COLO829 (cell line): ENCODE results near the gene TMTC1.
A peak's percentile ranks its signal among the peaks of the same experiment; 100 is the strongest.

ENCODE experiments used
- DNase-seq: peaks from one replicate; pipeline ENCODE4 v3.0.0; 2012; ENCODE audit warnings: low spot score

Gene TMTC1

DNA sequence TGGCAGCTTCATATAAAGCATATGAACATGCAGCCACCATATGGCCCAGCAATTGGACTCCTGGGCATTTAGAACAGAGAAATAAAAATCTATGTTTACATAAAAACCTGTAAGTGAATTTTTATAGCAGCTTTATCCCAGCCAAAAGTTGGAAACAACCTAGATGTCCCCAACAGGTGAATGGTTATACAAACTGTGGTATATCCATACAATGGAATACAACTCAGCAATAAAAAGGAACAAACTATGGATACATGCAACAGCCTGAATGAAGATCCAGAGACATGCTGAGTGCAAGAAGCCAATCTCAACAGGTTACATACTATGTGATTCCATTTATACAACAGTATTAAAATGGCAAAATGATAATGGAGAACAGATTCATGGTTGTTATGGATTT is 3.7 kb downstream of the TMTC1 start:
- no peak for DNase-seq

DNA sequence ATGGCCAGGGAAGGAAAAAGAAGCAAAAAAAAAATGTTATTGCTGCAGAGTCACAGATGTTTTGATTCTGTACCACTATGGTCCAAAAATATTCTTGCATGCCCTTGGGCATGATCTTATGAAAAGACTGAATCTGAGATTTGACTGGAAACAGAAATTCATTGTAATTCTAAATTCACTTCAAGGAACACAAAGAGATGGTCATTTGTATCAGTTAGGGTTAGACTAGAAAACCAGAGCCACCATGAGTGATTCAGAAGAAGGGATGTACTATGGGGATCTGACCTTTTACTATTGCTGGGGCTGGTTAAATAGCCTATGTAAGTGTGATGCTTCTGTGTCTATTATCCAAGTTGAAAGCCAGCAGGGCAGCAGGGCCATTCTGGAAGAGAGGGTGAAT is 5.2 kb downstream of the TMTC1 start:
- DNase-seq = no peak

DNA sequence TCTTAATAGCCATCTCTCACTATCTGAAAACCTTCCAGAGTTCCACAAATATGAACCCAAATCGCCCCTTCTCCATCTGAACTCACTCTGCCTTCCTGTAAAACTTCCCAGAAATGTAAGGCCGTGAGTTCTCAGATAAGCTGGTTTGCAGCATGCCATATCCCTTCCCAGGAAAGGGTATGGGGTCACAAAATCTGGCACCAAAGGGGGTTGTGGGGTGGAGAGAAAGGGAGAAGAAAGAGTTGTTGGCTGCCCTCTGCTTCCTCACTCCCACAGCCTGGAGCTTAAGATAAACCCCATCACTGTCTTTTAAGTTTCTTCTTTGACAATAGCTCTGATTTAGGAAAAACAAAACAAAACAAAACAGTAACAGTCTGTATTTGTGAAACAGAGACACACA is 10.7 kb downstream of the TMTC1 start:
- no peak for DNase-seq

DNA sequence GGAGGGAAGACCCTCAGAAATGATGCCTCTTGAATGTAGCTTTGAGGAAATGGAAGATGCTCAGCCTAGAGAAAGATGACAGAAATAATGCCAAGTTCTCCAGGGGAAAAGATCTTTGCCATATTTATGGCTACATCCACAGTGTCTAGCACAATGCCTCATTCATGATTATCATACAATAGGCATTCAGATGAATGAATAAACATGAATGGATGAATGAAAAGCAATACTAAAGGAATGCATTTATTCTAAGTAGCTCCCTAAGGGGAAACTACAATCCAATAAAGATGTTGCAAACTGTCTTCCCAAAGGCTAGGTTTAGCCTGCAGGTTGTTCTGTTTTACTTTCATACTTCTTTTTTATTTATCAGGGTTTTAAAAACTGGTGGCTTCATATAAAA is 12.0 kb downstream of the TMTC1 start:
- peak; percentile 39 for DNase-seq

DNA sequence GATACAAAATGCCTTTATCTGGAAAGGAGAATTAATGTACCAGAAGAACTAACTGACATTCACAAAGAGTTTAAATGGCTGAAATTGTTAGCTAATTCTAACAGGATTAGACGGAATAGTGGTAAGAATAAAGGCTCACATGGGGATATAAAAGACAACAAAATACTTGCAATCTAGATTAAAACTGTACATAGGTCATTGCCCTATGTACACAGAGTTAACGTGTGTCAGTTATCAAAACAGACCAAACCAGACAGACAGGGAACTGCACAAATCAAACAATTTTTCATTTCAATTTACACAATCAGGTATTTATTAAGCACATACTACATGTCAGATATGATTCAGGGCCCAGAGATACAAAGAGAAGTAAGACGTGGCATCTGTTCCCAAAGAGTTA is 12.6 kb downstream of the TMTC1 start:
- DNase-seq = no peak

DNA sequence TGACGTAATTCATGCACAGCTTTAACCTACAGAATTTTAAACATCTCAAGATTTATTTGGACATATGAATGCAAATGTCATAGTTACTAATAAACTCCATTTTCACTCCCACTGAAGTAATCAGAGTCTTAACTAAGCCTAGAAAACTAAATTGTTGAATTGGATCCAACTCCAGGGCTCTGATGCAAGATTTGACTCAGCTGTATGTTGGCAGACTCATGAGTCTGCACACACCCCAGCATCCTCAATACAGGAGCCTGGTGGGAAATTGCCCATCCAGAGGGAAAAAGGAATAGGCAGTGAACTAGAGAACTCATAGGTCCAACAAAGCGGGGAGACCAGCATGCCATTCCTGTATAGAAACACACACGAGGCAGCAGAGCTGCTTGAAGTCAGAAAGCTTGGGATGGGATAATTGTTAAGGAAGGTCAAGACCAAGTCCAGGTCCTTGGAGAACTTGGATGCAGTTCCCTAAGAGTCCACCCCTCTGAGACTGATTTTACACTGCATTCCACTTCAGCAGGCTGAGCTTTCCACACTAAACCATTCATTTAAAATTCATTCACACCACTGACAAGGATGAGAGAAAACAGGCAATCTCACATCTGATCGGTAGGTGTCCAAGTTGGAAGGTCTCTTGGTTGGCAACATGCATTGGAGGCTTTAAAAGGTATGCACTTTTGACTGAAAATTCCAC is 14.4 kb downstream of the TMTC1 start:
- no peak for DNase-seq

DNA sequence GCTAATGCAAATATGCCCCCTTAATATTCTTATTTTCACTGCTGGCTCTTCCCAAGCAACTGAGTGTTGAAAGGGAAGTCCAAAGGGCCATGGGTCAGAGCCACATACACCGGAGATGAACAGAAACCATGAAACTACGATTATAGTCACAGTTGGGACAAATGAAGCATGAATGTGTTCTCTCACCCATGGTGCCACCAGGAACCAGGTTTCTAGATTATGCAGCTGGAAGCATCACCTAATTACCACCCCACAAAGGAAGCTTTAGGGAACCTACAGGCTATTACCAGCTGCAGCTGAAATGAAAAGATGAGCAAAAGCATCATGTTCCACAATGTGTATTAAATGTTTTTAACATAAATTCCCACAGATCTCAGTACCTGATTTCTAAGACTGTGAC is 15.4 kb downstream of the TMTC1 start:
- DNase-seq = no peak

DNA sequence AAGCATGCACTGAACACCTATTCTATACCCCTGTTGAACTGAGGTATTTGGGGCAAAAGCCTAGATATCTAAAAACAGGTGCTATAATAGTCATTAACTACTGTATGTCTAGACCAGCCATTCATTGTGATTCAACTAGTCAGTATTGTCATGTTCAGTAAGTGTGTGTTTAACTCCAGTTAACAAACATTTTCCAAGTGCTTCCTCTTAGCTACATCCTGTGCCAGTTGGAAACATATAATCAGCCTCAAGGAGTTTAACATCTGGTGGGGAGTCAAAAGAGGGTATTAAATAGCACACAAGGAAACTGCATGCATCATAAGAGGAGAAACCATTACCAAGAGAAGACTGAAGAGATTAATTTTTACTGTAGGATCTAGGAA is 20.4 kb downstream of the TMTC1 start:
- no peak for DNase-seq

DNA sequence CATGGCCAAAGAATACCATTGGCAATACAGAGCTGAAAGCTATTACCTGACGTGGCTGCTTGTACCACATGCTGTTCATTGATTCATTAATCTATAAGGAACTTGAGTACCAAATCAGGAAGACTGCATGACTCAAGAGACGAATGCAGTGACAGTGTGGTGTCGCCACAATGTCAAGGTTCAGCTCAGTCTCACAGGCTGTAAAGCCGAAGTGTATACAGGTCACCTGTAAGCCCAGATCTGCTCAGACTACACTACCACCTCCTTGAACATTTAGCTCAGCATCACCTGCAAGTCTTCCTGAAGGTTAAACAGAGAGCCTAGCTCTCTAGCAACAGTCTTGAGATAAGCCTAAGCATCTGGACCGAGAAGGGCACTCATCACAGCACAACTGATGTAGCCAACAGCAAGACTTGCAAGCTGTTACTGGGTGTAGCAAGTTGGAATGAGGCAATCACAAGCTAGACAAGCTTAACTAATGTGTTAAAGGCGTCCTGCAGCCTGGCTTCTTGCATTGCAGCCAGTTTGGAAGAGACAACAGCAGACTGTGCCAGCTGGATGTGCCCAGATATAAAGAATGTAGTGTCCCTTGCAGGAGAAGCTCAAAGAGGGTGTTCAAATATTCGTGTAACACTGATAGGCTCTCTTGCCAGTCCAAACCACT is 21.0 kb downstream of the TMTC1 start:
- DNase-seq = no peak

DNA sequence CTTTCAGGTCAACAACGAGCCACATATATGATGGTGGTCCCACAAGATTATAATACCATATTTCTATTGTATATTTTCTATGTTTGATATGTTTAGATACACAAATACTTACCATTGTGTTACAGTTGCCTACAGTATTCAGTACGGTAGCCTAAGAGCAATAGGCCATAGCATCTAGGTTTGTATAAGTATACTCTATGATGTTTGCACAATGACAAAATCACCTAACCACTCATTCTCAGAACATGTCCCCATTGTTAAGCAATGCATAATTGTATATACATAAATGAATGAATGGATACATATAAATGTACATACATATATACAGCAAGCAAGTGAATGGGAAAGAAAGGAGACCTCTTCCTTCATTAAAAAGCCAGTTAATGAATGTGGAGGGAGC is 23.8 kb downstream of the TMTC1 start:
- no peak for DNase-seq

DNA sequence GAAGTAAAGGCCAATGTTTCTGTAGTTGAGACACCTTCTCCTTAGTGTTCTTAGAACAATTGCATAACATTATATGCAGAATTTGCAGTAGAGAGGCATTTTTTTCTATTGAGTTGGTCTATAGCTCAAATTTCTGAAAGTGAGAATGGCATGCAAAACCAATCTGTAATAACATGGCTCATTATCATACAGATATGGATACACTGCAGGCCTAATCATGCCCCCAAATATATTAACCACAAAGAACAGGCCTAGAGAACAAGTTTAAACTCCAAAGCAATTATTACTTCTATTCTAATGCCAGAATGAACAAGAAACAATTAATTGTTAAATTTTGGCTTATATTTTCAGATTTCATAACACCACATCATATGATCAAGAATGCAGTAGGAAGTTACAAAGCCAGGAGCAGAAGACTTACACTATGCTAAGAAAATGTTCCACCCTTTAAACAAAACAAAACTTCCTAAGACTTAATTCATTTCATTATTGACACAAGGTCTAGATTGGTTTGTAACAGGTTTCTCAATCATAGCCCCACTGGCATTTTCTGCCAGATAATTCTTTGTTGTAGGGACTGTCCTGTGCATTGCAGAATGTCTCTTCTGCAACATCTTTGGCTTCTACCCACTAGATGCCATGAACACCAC is 26.9 kb downstream of the TMTC1 start:
- no peak for DNase-seq

DNA sequence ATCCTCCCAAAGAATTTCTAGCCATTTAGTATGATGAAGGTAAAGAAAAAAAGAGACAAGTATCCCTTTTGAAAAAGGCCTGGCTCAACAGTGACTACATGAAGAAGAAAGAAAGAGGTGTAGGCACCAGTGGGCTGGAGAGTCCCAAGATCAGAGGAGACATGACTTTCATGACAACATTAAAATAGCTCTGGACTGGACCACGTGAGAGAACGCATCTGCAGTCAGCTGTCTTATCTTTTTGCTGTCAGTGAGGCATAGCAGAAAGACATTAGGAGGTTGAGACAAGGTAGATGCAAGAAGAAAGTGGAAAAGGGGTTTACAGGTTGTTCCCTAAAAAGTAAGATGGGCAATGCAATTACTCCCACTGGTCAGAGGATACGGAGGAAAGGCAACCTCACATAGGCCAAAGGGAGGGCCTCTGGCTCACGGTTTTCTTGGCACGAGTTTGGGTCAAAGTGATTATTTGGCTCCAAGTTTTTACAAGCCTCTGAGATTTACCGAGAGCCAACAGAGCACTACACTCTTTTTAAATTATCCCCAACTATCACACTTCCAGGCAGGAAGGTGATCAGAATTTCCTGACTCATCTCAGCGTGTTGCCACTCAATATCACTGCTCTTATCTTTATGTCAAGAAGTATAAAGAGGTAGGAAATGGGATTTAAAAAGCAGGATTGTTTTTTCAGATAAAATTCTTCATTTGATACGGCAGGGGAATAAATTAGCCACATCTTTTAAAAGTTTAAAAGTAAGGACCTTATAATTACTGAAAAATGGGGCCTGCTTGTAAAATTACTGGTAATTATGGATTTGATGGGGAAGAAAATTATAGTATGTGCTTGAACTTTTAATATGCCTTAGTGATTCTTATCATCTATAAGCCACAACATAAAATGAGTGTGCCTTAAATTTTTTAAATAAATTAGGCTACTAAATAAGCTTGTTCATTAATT is 29.2 kb downstream of the TMTC1 start:
- DNase-seq = no peak

DNA sequence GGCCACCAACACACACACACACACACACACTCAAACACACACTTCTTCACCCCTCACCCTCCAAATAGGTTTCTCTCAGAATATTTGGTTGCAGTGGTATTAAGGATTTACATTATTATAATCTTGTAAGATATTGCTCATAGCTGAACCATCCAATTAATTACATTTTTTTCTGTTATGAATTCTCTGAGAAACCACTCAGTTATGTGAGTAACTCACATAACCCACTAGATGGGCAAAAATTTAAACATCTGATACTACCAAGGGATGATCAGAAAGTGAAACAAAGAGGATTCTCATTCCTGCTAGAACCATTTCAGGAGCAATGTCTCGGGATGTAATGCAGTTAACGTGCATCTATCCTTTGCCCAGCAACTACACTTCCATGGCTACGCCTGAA is 31.6 kb downstream of the TMTC1 start:
- no peak for DNase-seq

DNA sequence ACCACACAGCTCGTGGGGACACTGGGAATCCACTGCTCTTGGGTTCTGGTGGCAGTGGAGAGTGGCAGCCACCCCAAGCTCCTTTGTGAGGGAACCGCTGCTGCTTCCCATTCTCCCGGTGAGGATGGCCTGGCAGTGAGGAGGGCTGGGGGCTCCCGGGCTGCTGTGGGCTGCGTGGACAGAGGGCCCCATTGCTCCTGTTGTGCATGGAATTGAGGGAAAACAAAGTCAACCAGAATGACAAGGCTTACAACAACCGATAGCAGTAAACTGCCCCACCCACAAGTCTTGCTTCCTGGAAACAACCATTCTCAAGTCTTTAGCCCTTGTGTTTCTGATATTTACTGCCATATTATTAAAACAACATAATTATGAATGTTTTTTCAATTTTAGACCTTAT is 32.1 kb downstream of the TMTC1 start:
- DNase-seq = no peak

DNA sequence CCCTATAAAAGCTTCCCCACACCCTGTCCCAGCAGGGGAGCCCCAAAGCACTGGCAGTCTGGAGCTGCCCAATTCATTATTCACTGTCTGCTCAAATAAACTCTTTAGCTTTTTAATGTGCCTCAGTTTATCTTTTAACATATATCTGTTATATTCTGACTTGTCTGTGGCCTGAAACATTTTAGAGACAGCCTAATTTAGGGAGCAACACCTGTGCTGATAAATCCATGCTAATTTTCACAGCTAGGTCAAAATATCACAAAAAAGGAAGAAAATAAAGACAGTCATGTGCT is 32.9 kb downstream of the TMTC1 start:
- DNase-seq = no peak

DNA sequence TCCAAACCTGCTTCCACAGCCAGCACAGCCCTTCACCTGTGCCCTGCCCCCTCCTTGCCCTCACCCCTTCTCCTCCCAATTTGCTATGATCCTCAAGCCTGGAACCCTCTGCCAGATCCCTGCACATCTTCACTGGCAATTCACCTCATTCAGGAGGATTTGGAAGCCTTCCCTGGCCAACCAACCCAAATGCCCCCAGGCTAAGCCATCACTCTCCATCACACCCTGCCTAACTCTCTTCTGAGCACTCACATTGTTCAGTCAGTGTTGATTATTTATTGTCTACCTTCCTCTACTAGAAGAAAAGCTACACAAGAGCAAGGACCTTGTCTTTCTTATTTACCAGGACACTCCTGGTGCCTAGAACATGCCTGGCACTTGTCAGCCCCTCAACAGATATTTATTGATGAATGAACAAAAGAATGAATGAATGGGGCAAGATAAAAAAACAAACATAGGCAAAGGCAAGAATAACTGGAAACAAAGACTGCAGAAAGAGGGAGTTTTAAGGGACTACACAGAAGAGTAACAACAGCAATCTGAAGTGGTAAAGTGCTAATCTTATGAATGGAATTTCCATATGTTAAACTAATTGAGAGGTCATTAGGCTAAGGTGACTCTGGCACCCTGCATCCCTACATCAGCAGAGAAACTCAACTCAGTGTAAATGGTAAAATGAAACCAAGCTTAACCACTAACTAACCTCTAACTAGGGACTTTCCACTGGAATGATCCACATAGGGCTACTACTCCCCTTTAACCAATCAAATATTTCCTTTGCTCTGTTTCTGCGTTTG is 33.4 kb downstream of the TMTC1 start:
- no peak for DNase-seq

DNA sequence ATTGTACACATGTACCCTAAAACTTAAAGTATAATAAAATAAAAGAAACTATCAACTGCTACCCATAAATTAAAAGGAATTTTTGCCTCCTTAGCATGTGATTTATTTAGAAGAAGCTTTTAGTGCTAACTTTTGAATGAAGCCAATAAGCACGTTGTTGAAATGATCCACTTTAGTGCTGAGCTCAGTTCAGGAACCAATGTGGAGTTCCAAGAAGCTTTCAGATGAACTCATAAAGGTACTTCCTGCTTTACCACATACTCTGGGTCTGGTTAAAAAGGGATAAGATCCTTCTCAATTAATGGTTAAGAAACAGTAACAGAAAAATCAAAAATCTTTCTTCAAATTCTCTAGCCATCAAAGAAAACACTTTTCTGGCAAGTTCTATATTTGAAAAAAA is 39.4 kb downstream of the TMTC1 start:
- DNase-seq = no peak

DNA sequence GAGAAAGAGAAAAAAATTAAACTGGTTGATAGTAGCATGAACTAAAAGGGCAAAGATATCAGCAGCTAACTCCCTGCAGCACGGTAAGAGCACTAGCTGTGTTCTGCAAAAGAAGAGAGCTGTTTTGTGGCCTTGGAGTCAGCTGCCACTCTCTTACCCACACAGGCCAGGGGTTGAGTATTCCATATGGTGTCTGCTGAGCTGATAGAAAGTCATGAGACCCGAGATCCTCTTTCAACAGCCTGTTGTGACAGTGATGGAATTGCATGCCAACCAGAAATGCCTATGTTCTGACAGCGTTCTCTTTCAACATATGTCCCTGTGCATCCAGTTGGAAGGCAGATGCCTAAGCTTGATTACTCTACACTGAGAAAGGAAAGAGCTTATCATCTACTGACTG is 39.9 kb downstream of the TMTC1 start:
- peak; percentile 70 for DNase-seq

DNA sequence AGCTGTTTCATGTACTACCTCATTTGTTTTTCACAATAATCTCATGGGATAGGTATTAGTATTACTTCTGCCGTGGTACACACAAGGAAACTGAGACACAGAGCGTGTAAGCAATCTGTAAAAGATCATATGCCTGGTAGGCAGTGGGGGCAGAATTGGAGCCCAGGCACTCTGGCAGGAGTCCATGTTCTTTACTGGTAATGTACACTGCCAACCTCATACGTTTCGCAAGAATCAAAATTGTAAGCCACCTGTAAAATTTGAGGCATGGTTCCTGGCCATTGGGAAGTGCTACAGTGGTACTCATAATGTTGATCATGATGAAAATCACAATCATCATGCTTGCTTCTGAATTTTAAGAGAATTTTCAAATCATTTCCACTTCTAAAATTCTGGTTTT is 40.7 kb downstream of the TMTC1 start:
- DNase-seq = no peak

DNA sequence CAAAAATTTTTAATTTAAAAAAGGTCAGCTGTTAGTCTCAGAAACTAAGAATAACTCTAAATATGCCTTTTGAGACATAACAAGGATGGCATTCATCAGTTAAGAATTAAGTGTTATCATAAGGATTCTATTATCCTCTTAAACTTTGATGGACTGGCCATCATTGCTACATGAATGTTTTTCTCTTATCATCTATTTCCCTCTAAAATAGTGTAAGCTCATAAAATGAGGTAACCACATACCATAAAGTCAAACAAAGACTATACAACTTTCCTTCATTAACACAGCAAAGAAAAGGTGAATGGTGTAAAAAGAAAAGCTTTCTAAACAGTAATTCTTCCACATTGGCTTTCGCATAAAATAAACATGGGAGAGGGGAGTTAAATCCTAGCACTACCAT is 41.1 kb downstream of the TMTC1 start:
- DNase-seq = peak; percentile 50

DNA sequence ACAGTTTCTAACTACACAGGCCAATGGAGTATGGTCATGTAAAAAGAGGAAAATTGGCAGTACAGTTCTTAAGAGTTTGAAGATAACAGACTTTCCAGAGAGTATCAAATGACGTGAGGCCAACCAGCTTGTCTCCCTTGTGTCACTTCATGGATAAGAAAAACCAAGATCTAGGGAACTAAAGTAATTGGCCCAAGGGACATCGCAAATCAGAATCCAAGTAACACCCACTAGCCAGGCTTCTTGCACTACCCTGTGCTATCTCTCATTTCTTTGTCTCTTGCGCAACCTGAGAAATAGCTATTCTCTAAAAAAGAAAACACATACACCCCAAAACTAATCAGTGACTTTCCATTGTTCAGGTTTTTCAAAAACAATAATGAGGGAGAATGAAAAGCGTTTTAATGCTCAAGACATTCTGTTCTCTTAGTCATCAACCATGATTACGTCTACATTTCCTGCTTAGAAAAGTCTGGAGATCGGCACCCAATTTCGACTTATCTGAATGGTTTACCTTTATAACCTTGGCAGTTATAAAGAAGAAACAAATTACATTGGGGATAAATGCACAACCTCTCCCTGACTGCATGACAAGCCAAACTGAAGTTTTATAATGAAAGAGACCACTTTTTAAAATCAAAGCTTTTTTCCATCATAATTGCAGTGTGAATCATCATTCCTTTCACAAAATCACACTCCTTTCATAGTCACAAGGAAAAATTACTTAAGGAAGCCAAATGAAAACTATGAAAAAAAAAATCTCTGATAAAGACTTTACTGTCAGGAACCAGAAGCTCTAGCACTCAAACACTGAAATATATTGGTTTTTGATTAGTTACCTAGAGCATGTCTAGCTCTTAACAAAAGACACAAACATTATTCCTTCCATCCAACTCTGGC is 42.1 kb downstream of the TMTC1 start:
- peak; percentile 74 for DNase-seq
